Upper lobe of left lung (tissue), 6 donors: ENCODE measurements around the gene PAPPA. TPM values are rescaled to one million over a fixed set of nuclear protein-coding genes. Genes with fewer than 3 reads are reported as not detected.

Source experiments
- ATAC-seq, 2 donors: fragments of 200-7000 bp; cut with Tn5 transposase; one replicate each; pipeline ENCODE4 v1.9.1; 2022; ENCODE audit warnings: mild to moderate bottlenecking in 2 of 2, moderate library complexity in 2 of 2; ENCODE audit not compliant: low FRiP score in 2 of 2
- DNase-seq, 2 donors: peaks; one replicate each; pipeline ENCODE4 v3.0.0-alpha.2; 2019 to 2020
- H3K27ac ChIP-seq, 4 donors: fragments of 200-600 bp; sonication (generic); one replicate each; pipeline ENCODE4 v1.5.1; 2016 to 2019
- H3K27me3 ChIP-seq, 4 donors: fragments of 200-600 bp; sonication (generic); one replicate each; pipeline ENCODE4 v1.5.1; 2017 to 2019
- H3K36me3 ChIP-seq, 4 donors: fragments of 200-600 bp; sonication (generic); one replicate each; pipeline ENCODE4 v1.5.1; 2016 to 2019
- H3K4me1 ChIP-seq, 4 donors: fragments of 200-600 bp; sonication (generic); one replicate each; pipeline ENCODE4 v1.5.1; 2018 to 2019
- H3K4me3 ChIP-seq, 4 donors: fragments of 200-600 bp; sonication (generic); one replicate each; pipeline ENCODE4 v1.5.1; 2017 to 2019; ENCODE audit warnings: mild to moderate bottlenecking in 2 of 4, moderate library complexity in 1 of 4
- H3K9me3 ChIP-seq, 4 donors: fragments of 200-600 bp; sonication (generic); one replicate each; pipeline ENCODE4 v1.5.1; 2018 to 2019
- EP300 ChIP-seq, 4 donors: sonication (generic); formaldehyde crosslinking; IDR thresholded peaks; one replicate each; pipeline ENCODE4 v1.5.1; 2017; ENCODE audit warnings: antibody characterized with exemption in 4 of 4, control low read depth in 2 of 4
- POLR2A ChIP-seq, 4 donors: fragments of 450-650 bp; IDR thresholded peaks; one replicate each; pipeline ENCODE4 v1.5.1; 2016 to 2017; ENCODE audit warnings: antibody characterized with exemption in 4 of 4, mild to moderate bottlenecking in 2 of 4
- POLR2AphosphoS5 ChIP-seq, 2 donors: sonication (generic); formaldehyde crosslinking; IDR thresholded peaks; one replicate each; pipeline ENCODE4 v1.5.1; 2017; ENCODE audit warnings: antibody characterized with exemption in 2 of 2
- WGBS, 2 donors: methylation state at CpG; one replicate each; pipeline ENCODE4 v1.1.5; 2017 to 2018; 5-methylcytosine and 5-hydroxymethylcytosine counted together
- total RNA-seq, 6 donors: library from RNA; depleted of rRNA in 4 of 6; stranded (reverse); fragments of >200 nt in 4 of 6; gene quantifications; one replicate each; pipeline versions ENCODE4 v1.1.0 to v1.2.1, GENCODE V29; 2016 to 2021
- TF ChIP-seq, protein P1 (sequence below), 6 experiments: fragments of 450-650 bp in 4 of 6; fragments of 200-600 bp in 2 of 6; sonication (generic) in 2 of 6; IDR thresholded peaks; one replicate each; pipeline ENCODE4 v1.5.1; 2016 to 2019; ENCODE audit warnings: antibody characterized with exemption in 6 of 6
- donor health status: DM: no; HTN: no; CAD: no; lungs with moderate emphysema.
- donor health status: DM: no; HTN: yes; CAD: no; lungs with severe emphysema.

The PAPPA gene
- total RNA-seq, 6 donors from 2014 or later, result 0.46 to 2.9 (median 1.1) TPM

DNA sequence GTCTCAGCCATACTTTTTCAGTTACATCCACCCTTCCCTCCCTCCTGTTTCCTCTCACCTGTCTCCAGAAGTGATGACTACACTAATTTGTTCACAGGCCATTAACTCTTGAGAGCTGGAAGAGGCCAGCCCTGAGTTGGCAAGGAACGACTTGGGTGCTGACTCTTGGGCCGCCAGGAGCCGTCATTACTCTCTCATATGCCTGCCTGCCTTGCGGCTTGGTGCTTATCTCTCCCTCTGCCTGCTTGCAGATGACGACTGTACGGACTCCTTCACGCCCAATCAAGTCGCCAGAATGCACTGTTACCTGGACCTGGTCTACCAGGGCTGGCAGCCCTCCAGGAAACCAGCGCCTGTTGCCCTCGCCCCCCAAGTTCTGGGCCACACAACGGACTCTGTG, 66.1 kb downstream of the PAPPA start:
- no peaks in the 10 kb centered on the region for H3K36me3 ChIP-seq
- ATAC-seq (peak in 1 of 2 donors; percentile 23), DNase-seq (peak in 1 of 2 donors; percentile 15)
- H3K27me3 ChIP-seq, result no peaks in the 10 kb centered on the region
- no peaks in the 10 kb centered on the region for H3K9me3 ChIP-seq
- WGBS, 2 donors, result 73 to 75% methylated on average over 11 of the region's 11 CpGs
- no peaks in the 10 kb centered on the region for H3K4me1 ChIP-seq
- no peak overlapping the region for H3K27ac ChIP-seq
- no peak for TF ChIP-seq EP300 (IDR thresholded peaks at IDR 0.05)
- no peak for TF ChIP-seq POLR2A (IDR thresholded peaks at IDR 0.05)
- TF ChIP-seq POLR2AphosphoS5 (IDR thresholded peaks at IDR 0.05), result no peak
- TF ChIP-seq, protein P1, sequence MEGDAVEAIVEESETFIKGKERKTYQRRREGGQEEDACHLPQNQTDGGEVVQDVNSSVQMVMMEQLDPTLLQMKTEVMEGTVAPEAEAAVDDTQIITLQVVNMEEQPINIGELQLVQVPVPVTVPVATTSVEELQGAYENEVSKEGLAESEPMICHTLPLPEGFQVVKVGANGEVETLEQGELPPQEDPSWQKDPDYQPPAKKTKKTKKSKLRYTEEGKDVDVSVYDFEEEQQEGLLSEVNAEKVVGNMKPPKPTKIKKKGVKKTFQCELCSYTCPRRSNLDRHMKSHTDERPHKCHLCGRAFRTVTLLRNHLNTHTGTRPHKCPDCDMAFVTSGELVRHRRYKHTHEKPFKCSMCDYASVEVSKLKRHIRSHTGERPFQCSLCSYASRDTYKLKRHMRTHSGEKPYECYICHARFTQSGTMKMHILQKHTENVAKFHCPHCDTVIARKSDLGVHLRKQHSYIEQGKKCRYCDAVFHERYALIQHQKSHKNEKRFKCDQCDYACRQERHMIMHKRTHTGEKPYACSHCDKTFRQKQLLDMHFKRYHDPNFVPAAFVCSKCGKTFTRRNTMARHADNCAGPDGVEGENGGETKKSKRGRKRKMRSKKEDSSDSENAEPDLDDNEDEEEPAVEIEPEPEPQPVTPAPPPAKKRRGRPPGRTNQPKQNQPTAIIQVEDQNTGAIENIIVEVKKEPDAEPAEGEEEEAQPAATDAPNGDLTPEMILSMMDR (IDR thresholded peaks at IDR 0.05), result no peak
- no peak overlapping the region for H3K4me3 ChIP-seq

DNA sequence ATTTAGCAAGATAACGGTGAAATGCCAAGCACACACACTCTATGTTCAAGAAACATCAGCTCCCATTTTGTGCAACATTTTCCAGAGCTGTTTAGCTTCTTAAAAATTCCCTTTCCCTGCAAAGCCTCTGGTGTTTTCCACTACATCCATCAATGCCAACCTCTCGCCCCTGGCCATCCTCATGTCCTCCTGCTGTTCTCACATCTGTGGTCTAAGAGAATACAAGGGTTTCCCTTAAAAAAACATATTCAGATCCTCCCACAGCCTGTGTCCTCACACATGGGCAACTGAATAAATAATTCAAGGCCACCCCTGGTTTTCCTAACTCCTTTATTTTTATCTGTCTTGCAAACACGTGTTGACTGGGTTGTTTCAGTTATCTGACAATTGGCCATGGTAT, 70.3 kb downstream of the PAPPA start:
- Histone ChIP-seq H3K4me3 (no peak overlapping the region), H3K4me1 (no peaks in the 10 kb centered on the region), H3K9me3 (no peaks in the 10 kb centered on the region), H3K27ac (no peak overlapping the region), H3K36me3 (no peaks in the 10 kb centered on the region), H3K27me3 (no peaks in the 10 kb centered on the region)
- 62% methylated on average over 3 of the region's 3 CpGs for WGBS, 2 donors
- no peak for DNase-seq
- no peak for ATAC-seq
- no peak for TF ChIP-seq EP300 (IDR thresholded peaks at IDR 0.05)
- TF ChIP-seq, protein P1 (IDR thresholded peaks at IDR 0.05), result no peak
- TF ChIP-seq POLR2AphosphoS5 (IDR thresholded peaks at IDR 0.05), result no peak
- TF ChIP-seq POLR2A (IDR thresholded peaks at IDR 0.05), result no peak

DNA sequence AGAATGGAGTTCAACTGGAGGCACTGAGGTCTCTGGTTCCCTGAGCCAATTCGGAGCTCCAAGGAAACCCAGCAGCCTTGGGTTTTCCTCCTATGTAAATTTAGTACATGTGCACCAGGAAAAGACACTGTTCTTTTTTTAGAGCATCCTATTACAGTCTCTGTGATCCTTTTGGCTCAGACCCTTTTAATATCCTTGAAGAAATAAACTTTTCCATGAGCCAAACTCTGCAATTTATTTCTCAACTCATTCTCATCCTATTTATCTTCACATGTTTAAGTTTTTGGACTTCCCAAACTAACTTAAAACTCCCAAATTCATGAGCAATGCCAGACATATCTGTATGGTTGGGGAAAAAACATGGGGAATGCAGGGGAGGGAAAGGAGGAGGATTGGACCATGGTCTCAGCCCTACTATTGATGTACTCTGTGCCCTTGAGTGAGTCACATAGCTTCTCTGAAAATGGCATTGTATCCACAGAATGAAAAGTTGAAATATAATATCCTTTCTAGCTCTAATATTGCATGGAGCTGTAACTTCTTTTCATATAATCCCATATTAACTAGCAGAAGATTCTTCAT, 76.6 kb downstream of the PAPPA start:
- ATAC-seq, result no peak
- Histone ChIP-seq H3K27ac (no peak overlapping the region), H3K36me3 (no peaks in the 10 kb centered on the region), H3K4me1 (no peaks in the 10 kb centered on the region), H3K9me3 (no peaks in the 10 kb centered on the region), H3K4me3 (no peak overlapping the region), H3K27me3 (no peaks in the 10 kb centered on the region)
- TF ChIP-seq EP300 (IDR thresholded peaks at IDR 0.05), result no peak
- TF ChIP-seq POLR2AphosphoS5 (IDR thresholded peaks at IDR 0.05), result no peak
- TF ChIP-seq, protein P1 (IDR thresholded peaks at IDR 0.05), result no peak
- TF ChIP-seq POLR2A (IDR thresholded peaks at IDR 0.05), result no peak
- 12 to 60% methylated on average over 1 of the region's 1 CpG for WGBS, 2 donors
- DNase-seq, result no peak

DNA sequence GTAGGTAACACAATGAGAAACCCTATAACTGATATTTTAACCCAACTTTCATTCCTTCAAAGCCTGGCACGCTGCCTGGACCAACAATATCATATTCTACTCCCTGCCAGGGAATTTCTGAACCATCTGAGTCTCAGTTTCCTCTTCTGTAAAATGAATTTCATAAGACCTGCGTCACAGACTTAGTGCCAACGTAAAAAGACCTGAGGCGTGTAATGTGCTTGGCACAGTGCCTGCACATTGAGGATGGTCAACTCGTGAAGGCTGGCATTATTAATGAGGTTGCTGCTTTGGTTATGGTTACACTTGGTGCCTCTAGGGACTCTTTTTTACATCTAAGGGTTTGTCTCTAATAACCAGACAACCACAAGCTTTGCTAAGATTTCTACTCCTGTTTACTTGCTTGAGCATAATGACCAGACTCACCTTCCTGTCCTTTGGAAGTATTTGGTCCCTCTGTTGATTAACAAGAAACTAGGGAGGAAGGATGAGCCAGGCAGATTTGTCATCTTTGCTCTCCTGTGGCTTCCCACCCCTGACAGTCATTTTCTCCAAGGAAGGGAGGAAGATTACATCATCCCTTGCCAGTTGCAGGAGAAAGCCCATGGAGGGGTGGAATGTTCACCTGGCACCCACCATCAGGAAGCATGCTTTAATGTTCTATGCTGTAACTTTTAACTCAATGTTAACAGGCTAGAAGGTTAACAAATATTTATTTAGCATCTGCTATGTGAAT, 79.0 kb downstream of the PAPPA start:
- Histone ChIP-seq H3K27me3 (no peaks in the 10 kb centered on the region), H3K9me3 (no peaks in the 10 kb centered on the region), H3K27ac (no peak overlapping the region), H3K36me3 (no peaks in the 10 kb centered on the region), H3K4me1 (no peaks in the 10 kb centered on the region), H3K4me3 (no peak overlapping the region)
- ATAC-seq (no peak), DNase-seq (no peak)
- TF ChIP-seq, protein P1 (IDR thresholded peaks at IDR 0.05), result no peak
- TF ChIP-seq EP300 (IDR thresholded peaks at IDR 0.05), result no peak
- TF ChIP-seq POLR2A (IDR thresholded peaks at IDR 0.05), result no peak
- TF ChIP-seq POLR2AphosphoS5 (IDR thresholded peaks at IDR 0.05), result no peak
- 70 to 76% methylated on average over 5 of the region's 5 CpGs for WGBS, 2 donors

DNA sequence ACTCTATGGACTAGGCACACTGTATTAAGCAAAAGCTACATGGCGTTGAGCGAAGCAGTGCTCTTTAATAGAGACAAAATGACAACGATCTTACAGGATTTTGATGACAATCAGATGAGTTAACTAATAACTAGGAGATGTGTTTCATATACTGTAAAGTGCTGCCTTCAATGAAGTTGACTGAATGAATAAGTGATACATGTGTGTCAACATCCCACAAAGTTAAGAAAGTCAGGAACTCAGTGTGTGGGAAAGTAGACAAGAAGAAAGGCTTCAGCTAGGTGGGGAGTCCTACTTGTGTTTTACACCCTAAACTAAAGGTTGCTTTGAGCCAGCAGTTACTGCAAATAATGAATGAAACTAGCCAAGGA, 79.6 kb downstream of the PAPPA start:
- TF ChIP-seq EP300 (IDR thresholded peaks at IDR 0.05) (no peak), POLR2AphosphoS5 (IDR thresholded peaks at IDR 0.05) (no peak), POLR2A (IDR thresholded peaks at IDR 0.05) (no peak)
- TF ChIP-seq, protein P1 (IDR thresholded peaks at IDR 0.05), result no peak
- 88 to 90% methylated on average over 3 of the region's 3 CpGs for WGBS, 2 donors
- Histone ChIP-seq H3K36me3 (no peaks in the 10 kb centered on the region), H3K27ac (no peak overlapping the region), H3K27me3 (no peaks in the 10 kb centered on the region), H3K9me3 (no peaks in the 10 kb centered on the region), H3K4me1 (no peaks in the 10 kb centered on the region), H3K4me3 (no peak overlapping the region)
- ATAC-seq (no peak), DNase-seq (no peak)
